ENCODE results near the gene EGFR. TPM values are rescaled to one million over a fixed set of nuclear protein-coding genes. Genes with fewer than 3 reads are reported as not detected.

Gene EGFR
- total and polyA plus RNA-seq, 12 donors = 7.0 to 111 (median 71.6) TPM

GRCh38 chr7:55122263-55122662 lies 103.4 kb downstream of the EGFR start:
- no peak for DNase-seq
- intact Hi-C loops (cut with DNase I) = no loop called here
- peaks cover 15 to 19% of the 10 kb centered on the region in 2 donors for H3K4me1 ChIP-seq (replicated peaks in 1 of 2)
- H3K4me3 ChIP-seq = no peak overlapping the region
- 79 to 93% (median 88%) methylated on average over 7 of the region's 7 CpGs for WGBS, 4 donors
- no peaks in the 10 kb centered on the region for H3K27me3 ChIP-seq
- TF ChIP-seq POLR2A (IDR thresholded peaks at IDR 0.05) = no peak
- TF ChIP-seq, protein P1, sequence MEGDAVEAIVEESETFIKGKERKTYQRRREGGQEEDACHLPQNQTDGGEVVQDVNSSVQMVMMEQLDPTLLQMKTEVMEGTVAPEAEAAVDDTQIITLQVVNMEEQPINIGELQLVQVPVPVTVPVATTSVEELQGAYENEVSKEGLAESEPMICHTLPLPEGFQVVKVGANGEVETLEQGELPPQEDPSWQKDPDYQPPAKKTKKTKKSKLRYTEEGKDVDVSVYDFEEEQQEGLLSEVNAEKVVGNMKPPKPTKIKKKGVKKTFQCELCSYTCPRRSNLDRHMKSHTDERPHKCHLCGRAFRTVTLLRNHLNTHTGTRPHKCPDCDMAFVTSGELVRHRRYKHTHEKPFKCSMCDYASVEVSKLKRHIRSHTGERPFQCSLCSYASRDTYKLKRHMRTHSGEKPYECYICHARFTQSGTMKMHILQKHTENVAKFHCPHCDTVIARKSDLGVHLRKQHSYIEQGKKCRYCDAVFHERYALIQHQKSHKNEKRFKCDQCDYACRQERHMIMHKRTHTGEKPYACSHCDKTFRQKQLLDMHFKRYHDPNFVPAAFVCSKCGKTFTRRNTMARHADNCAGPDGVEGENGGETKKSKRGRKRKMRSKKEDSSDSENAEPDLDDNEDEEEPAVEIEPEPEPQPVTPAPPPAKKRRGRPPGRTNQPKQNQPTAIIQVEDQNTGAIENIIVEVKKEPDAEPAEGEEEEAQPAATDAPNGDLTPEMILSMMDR (IDR thresholded peaks at IDR 0.05) = no peak
- H3K36me3 ChIP-seq (replicated peaks in 1 of 2) = no peaks in the 10 kb centered on the region
- H3K27ac ChIP-seq = peak overlapping the region in 2 of 5 donors; percentile 87 to 91
- H3K9me3 ChIP-seq (replicated peaks in 1 of 3) = no peaks in the 10 kb centered on the region

- DNase-seq = no peak
- TF ChIP-seq POLR2A (IDR thresholded peaks at IDR 0.05) = no peak
- TF ChIP-seq, protein P1 (IDR thresholded peaks at IDR 0.05) = no peak
- no peak overlapping the region for H3K4me3 ChIP-seq
- no peak overlapping the region for H3K27ac ChIP-seq
- intact Hi-C loops (cut with DNase I) = no loop called here
- no peaks in the 10 kb centered on the region for H3K9me3 ChIP-seq (replicated peaks in 1 of 3)
- H3K4me1 ChIP-seq (replicated peaks in 1 of 2) = peaks cover 33 to 42% of the 10 kb centered on the region in 2 donors
- 86 to 92% (median 90%) methylated on average over 12 of the region's 12 CpGs for WGBS, 4 donors
- H3K27me3 ChIP-seq = no peaks in the 10 kb centered on the region
- H3K36me3 ChIP-seq (replicated peaks in 1 of 2) = no peaks in the 10 kb centered on the region
Observed at GRCh38 chr7:55124989-55125875, 106.4 kb downstream of the EGFR start.

DNA sequence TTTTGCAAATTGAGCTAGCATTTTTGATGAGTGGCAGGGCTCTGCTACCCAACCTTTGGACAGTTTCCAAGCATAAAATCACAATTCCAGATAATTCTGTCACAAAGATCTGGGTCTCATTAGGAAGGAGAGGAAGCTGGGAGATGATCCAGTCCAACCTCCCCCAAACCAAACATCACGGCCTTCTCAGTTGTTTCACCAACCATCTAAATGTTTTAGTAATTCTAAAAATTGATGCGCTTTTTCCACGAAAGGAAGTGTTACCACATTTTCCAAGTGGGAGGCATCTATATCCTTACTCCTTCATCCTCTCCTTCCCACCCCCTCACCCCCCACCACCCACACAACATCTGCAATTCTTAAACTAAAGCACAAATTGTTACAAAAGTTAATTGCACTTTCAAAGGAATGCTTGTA lies 108.3 kb downstream of the EGFR start:
- no peaks in the 10 kb centered on the region for H3K9me3 ChIP-seq (replicated peaks in 1 of 3)
- peaks cover 18 to 37% of the 10 kb centered on the region in 2 donors for H3K4me1 ChIP-seq (replicated peaks in 1 of 2)
- H3K27ac ChIP-seq = peak overlapping the region in 2 of 5 donors; percentile 46 to 68
- TF ChIP-seq, protein P1 (IDR thresholded peaks at IDR 0.05) = no peak
- TF ChIP-seq POLR2A (IDR thresholded peaks at IDR 0.05) = no peak
- intact Hi-C loops (cut with DNase I) = no loop called here
- H3K36me3 ChIP-seq (replicated peaks in 1 of 2) = no peaks in the 10 kb centered on the region
- no peak for DNase-seq
- no peak overlapping the region for H3K4me3 ChIP-seq
- H3K27me3 ChIP-seq = no peaks in the 10 kb centered on the region
- WGBS, 4 donors = 71 to 83% (median 79%) methylated on average over 3 of the region's 3 CpGs

- TF ChIP-seq, protein P1 (IDR thresholded peaks at IDR 0.05) = no peak
- no peak for TF ChIP-seq POLR2A (IDR thresholded peaks at IDR 0.05)
- 52 to 66% (median 55%) methylated on average over 6 of the region's 6 CpGs for WGBS, 4 donors
- Histone ChIP-seq H3K36me3 (replicated peaks in 1 of 2) (no peaks in the 10 kb centered on the region), H3K4me3 (no peak overlapping the region), H3K4me1 (replicated peaks in 1 of 2) (peaks cover 20 to 42% of the 10 kb centered on the region in 2 donors), H3K9me3 (replicated peaks in 1 of 3) (no peaks in the 10 kb centered on the region), H3K27me3 (no peaks in the 10 kb centered on the region), H3K27ac (peak overlapping the region in 3 of 5 donors; percentile 9 to 68 (median 46))
- intact Hi-C loops (cut with DNase I) = no loop called here
- no peak for DNase-seq
Observed at GRCh38 chr7:55127622-55128081, 108.8 kb downstream of the EGFR start.

Data from adrenal gland (tissue), 12 donors.